ENCODE measurements around the gene COMP.

The COMP gene

GRCh38 chr19:18794692-18795091, 3.6 kb upstream of the COMP start:
- H3K27me3 ChIP-seq (ENCODE audit: control insufficient read depth in 5 of 5, insufficient read depth in 4 of 5, low read length in 5 of 5) = peaks cover 44 to 74% (median 51%) of the 10 kb centered on the region in 5 donors
- H3K4me3 ChIP-seq (ENCODE audit: low read depth in 1 of 5, low read length in 5 of 5) = no peak overlapping the region
- peaks cover 0 to 22% (median 17%) of the 10 kb centered on the region in 5 donors for H3K4me1 ChIP-seq (ENCODE audit: control insufficient read depth in 5 of 5, insufficient read depth in 5 of 5, low read length in 5 of 5)
- H3K9me3 ChIP-seq (ENCODE audit: control insufficient read depth in 5 of 5, low read length in 5 of 5) = no peaks in the 10 kb centered on the region
- no peak overlapping the region for H3K27ac ChIP-seq (ENCODE audit: low read depth, low read length)
- H3K36me3 ChIP-seq (ENCODE audit: control insufficient read depth in 5 of 5, insufficient read depth in 5 of 5, low read length in 5 of 5) = no peaks in the 10 kb centered on the region
- H3K9ac ChIP-seq (ENCODE audit: low read length in 5 of 5) = no peak overlapping the region

DNA sequence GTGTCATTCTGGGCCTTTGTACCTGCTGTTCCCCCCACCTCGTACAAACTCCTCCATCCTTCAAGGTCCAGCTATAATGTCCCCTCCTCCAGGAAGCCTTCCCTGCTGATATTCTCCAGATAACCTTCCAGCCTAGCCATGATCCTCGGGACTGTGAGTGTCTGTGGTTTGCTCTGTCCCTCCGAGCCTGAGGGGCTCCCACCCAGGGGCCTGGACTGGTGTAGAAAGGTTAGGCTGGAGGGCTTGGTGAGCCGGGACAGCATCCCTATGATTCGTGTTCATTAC, 2.9 kb upstream of the COMP start:
- no peaks in the 10 kb centered on the region for H3K9me3 ChIP-seq (ENCODE audit: control insufficient read depth in 5 of 5, low read length in 5 of 5)
- H3K36me3 ChIP-seq (ENCODE audit: control insufficient read depth in 5 of 5, insufficient read depth in 5 of 5, low read length in 5 of 5) = no peaks in the 10 kb centered on the region
- no peak overlapping the region for H3K27ac ChIP-seq (ENCODE audit: low read depth, low read length)
- H3K9ac ChIP-seq (ENCODE audit: low read length in 5 of 5) = no peak overlapping the region
- peaks cover 46 to 77% (median 55%) of the 10 kb centered on the region in 5 donors for H3K27me3 ChIP-seq (ENCODE audit: control insufficient read depth in 5 of 5, insufficient read depth in 4 of 5, low read length in 5 of 5)
- H3K4me3 ChIP-seq (ENCODE audit: low read depth in 1 of 5, low read length in 5 of 5) = no peak overlapping the region
- H3K4me1 ChIP-seq (ENCODE audit: control insufficient read depth in 5 of 5, insufficient read depth in 5 of 5, low read length in 5 of 5) = peaks cover 0 to 29% (median 23%) of the 10 kb centered on the region in 5 donors

GRCh38 chr19:18793144-18794028, 2.3 kb upstream of the COMP start:
- Histone ChIP-seq H3K36me3 (ENCODE audit: control insufficient read depth in 5 of 5, insufficient read depth in 5 of 5, low read length in 5 of 5) (no peaks in the 10 kb centered on the region), H3K9ac (ENCODE audit: low read length in 5 of 5) (no peak overlapping the region), H3K27ac (ENCODE audit: low read depth, low read length) (no peak overlapping the region), H3K4me3 (ENCODE audit: low read depth in 1 of 5, low read length in 5 of 5) (no peak overlapping the region), H3K27me3 (ENCODE audit: control insufficient read depth in 5 of 5, insufficient read depth in 4 of 5, low read length in 5 of 5) (peaks cover 44 to 79% (median 56%) of the 10 kb centered on the region in 5 donors), H3K9me3 (ENCODE audit: control insufficient read depth in 5 of 5, low read length in 5 of 5) (no peaks in the 10 kb centered on the region), H3K4me1 (ENCODE audit: control insufficient read depth in 5 of 5, insufficient read depth in 5 of 5, low read length in 5 of 5) (peaks cover 0 to 35% (median 29%) of the 10 kb centered on the region in 5 donors)

GRCh38 chr19:18792661-18793060, 1.6 kb upstream of the COMP start:
- peaks cover 0 to 39% (median 30%) of the 10 kb centered on the region in 5 donors for H3K4me1 ChIP-seq (ENCODE audit: control insufficient read depth in 5 of 5, insufficient read depth in 5 of 5, low read length in 5 of 5)
- no peak overlapping the region for H3K27ac ChIP-seq (ENCODE audit: low read depth, low read length)
- H3K9me3 ChIP-seq (ENCODE audit: control insufficient read depth in 5 of 5, low read length in 5 of 5) = no peaks in the 10 kb centered on the region
- H3K9ac ChIP-seq (ENCODE audit: low read length in 5 of 5) = no peak overlapping the region
- H3K4me3 ChIP-seq (ENCODE audit: low read depth in 1 of 5, low read length in 5 of 5) = no peak overlapping the region
- H3K27me3 ChIP-seq (ENCODE audit: control insufficient read depth in 5 of 5, insufficient read depth in 4 of 5, low read length in 5 of 5) = peaks cover 42 to 81% (median 55%) of the 10 kb centered on the region in 5 donors
- H3K36me3 ChIP-seq (ENCODE audit: control insufficient read depth in 5 of 5, insufficient read depth in 5 of 5, low read length in 5 of 5) = no peaks in the 10 kb centered on the region

DNA sequence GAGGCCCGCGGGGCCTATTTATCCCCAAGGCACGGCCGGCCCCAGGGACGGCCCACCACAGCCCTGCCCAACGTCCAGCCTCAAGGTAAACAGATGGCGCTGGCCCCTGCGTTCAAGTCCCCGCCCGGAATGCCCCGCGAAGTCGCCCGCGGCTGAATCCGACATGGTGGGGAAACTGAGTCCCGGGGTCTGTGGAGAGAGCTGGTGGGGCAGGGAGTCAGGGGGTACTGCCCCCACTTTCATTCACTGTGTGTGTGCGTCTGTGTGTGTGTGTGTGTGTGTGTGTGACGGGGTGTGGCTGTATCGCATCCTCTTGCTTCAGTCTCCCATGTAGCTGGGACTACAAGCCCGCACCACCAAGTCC, 192 bp upstream of the COMP start:
- H3K27ac ChIP-seq (ENCODE audit: low read depth, low read length) = no peak overlapping the region
- H3K9me3 ChIP-seq (ENCODE audit: control insufficient read depth in 5 of 5, low read length in 5 of 5) = no peaks in the 10 kb centered on the region
- H3K9ac ChIP-seq (ENCODE audit: low read length in 5 of 5) = no peak overlapping the region
- peaks cover 0 to 45% (median 34%) of the 10 kb centered on the region in 5 donors for H3K4me1 ChIP-seq (ENCODE audit: control insufficient read depth in 5 of 5, insufficient read depth in 5 of 5, low read length in 5 of 5)
- no peaks in the 10 kb centered on the region for H3K36me3 ChIP-seq (ENCODE audit: control insufficient read depth in 5 of 5, insufficient read depth in 5 of 5, low read length in 5 of 5)
- peaks cover 45 to 83% (median 64%) of the 10 kb centered on the region in 5 donors for H3K27me3 ChIP-seq (ENCODE audit: control insufficient read depth in 5 of 5, insufficient read depth in 4 of 5, low read length in 5 of 5)
- no peak overlapping the region for H3K4me3 ChIP-seq (ENCODE audit: low read depth in 1 of 5, low read length in 5 of 5)

- H3K4me3 ChIP-seq (ENCODE audit: low read depth in 1 of 5, low read length in 5 of 5) = peak overlapping the region in 4 of 5 donors; percentile 32 to 48 (median 42)
- H3K4me1 ChIP-seq (ENCODE audit: control insufficient read depth in 5 of 5, insufficient read depth in 5 of 5, low read length in 5 of 5) = peaks cover 0 to 52% (median 37%) of the 10 kb centered on the region in 5 donors
- no peak overlapping the region for H3K9ac ChIP-seq (ENCODE audit: low read length in 5 of 5)
- H3K9me3 ChIP-seq (ENCODE audit: control insufficient read depth in 5 of 5, low read length in 5 of 5) = no peaks in the 10 kb centered on the region
- no peak overlapping the region for H3K27ac ChIP-seq (ENCODE audit: low read depth, low read length)
- no peaks in the 10 kb centered on the region for H3K36me3 ChIP-seq (ENCODE audit: control insufficient read depth in 5 of 5, insufficient read depth in 5 of 5, low read length in 5 of 5)
- H3K27me3 ChIP-seq (ENCODE audit: control insufficient read depth in 5 of 5, insufficient read depth in 4 of 5, low read length in 5 of 5) = peaks cover 40 to 75% (median 66%) of the 10 kb centered on the region in 5 donors
These were observed 1.1 kb downstream of the COMP start for GRCh38 chr19:18789883-18790565.

DNA sequence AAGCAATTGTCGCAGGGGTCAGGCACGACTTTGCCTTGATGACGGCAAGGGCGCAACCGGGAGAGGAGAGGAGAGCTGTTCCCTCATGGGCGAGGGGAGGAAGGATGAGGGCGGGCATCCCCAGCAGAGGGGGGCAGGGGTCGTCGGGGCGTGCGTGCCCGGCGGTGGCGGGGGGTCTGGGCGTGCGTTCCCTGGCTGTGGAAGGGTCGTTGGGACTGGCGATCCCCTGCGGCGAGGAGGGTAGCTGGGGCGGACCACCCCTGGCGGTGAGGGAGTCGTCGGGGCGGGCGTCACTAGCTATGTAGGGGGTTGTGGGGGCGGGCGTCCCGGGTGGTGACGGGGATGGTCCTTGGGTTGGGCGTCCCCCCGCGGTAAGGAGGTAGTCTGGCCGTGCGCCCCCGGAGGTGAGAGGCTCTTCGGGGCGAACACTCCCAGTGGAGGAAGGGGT, 1.7 kb downstream of the COMP start:
- H3K36me3 ChIP-seq (ENCODE audit: control insufficient read depth in 5 of 5, insufficient read depth in 5 of 5, low read length in 5 of 5) = no peaks in the 10 kb centered on the region
- H3K4me3 ChIP-seq (ENCODE audit: low read depth in 1 of 5, low read length in 5 of 5) = peak overlapping the region in 2 of 5 donors; percentile 18 to 48
- peaks cover 0 to 56% (median 37%) of the 10 kb centered on the region in 5 donors for H3K4me1 ChIP-seq (ENCODE audit: control insufficient read depth in 5 of 5, insufficient read depth in 5 of 5, low read length in 5 of 5)
- no peak overlapping the region for H3K27ac ChIP-seq (ENCODE audit: low read depth, low read length)
- peaks cover 40 to 77% (median 66%) of the 10 kb centered on the region in 5 donors for H3K27me3 ChIP-seq (ENCODE audit: control insufficient read depth in 5 of 5, insufficient read depth in 4 of 5, low read length in 5 of 5)
- H3K9ac ChIP-seq (ENCODE audit: low read length in 5 of 5) = no peak overlapping the region
- no peaks in the 10 kb centered on the region for H3K9me3 ChIP-seq (ENCODE audit: control insufficient read depth in 5 of 5, low read length in 5 of 5)

GRCh38 chr19:18788529-18789421, 2.3 kb downstream of the COMP start:
- H3K27me3 ChIP-seq (ENCODE audit: control insufficient read depth in 5 of 5, insufficient read depth in 4 of 5, low read length in 5 of 5) = peaks cover 40 to 74% (median 63%) of the 10 kb centered on the region in 5 donors
- no peaks in the 10 kb centered on the region for H3K9me3 ChIP-seq (ENCODE audit: control insufficient read depth in 5 of 5, low read length in 5 of 5)
- H3K36me3 ChIP-seq (ENCODE audit: control insufficient read depth in 5 of 5, insufficient read depth in 5 of 5, low read length in 5 of 5) = no peaks in the 10 kb centered on the region
- peak overlapping the region in 1 of 5 donors; percentile 14 for H3K4me3 ChIP-seq (ENCODE audit: low read depth in 1 of 5, low read length in 5 of 5)
- H3K9ac ChIP-seq (ENCODE audit: low read length in 5 of 5) = no peak overlapping the region
- no peak overlapping the region for H3K27ac ChIP-seq (ENCODE audit: low read depth, low read length)
- peaks cover 0 to 56% (median 37%) of the 10 kb centered on the region in 5 donors for H3K4me1 ChIP-seq (ENCODE audit: control insufficient read depth in 5 of 5, insufficient read depth in 5 of 5, low read length in 5 of 5)

DNA sequence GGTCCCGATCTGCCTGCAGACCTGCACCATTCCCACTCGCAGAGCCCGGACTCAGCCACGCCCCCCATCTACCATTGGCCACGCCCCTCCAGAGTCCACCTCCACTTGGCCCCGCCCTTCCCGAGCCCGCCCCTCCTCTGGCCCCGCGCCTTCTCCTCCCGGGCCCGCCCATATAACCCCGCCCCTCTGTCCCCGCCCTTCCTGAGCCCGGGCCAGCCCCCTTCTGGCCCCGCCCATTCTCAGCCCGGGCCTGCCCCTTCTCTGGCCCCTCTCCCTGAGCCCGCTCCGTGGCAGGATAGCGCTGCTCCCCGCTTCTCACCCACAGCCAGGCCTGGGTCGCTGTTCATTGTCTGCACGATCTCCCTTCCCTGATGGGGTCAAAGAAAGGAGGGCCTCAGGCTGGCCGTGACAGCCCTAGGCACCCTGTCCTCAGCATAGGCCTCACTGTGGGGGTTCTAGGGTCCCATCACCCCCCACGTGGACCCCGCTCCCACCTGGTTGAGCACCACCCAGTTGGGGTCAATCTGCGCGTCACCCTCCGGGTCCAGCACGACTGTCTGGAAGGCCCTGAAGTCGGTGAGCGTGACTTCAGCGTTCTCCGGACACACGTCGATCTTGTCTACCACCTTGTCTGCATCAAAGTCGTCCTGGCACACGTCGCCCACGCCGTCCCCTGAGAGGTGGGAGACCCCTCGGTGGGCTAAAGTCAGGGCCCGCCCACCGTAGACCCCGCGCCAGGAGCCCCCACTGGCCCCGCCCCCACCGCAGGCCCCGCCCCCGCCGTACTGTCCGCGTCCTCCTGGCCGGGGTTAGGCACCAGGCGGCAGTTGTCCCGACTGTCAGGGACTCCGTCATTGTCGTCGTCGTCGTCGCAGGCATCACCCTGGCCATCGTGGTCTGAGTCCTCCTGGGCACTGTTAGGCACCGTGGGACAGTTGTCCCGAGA, 5.7 kb downstream of the COMP start:
- Histone ChIP-seq H3K27me3 (ENCODE audit: control insufficient read depth in 5 of 5, insufficient read depth in 4 of 5, low read length in 5 of 5) (peaks cover 31 to 43% (median 40%) of the 10 kb centered on the region in 5 donors), H3K4me3 (ENCODE audit: low read depth in 1 of 5, low read length in 5 of 5) (peak overlapping the region in 3 of 5 donors; percentile 2 to 38 (median 22)), H3K27ac (ENCODE audit: low read depth, low read length) (no peak overlapping the region), H3K36me3 (ENCODE audit: control insufficient read depth in 5 of 5, insufficient read depth in 5 of 5, low read length in 5 of 5) (no peaks in the 10 kb centered on the region), H3K9ac (ENCODE audit: low read length in 5 of 5) (peak overlapping the region in 1 of 5 donors; percentile 41), H3K9me3 (ENCODE audit: control insufficient read depth in 5 of 5, low read length in 5 of 5) (no peaks in the 10 kb centered on the region), H3K4me1 (ENCODE audit: control insufficient read depth in 5 of 5, insufficient read depth in 5 of 5, low read length in 5 of 5) (peaks cover 0 to 47% (median 28%) of the 10 kb centered on the region in 5 donors)

All from subcutaneous abdominal adipose tissue (tissue), 5 donors.